Skin epidermis (tissue), 12 donors: Measurements from ENCODE around the gene PPM1H.
"Not testable (repeated sequence)": the region's sequence is repeated elsewhere in the genome, so short reads cannot be mapped to it uniquely, and the experiment has no call there.

Source experiments
- H3K27ac ChIP-seq, 21 experiments: fragments of 200-600 bp; sonication (generic) in 11 of 21; one replicate each; pipeline ENCODE4 v1.5.0; 2020; ENCODE audit warnings: mild to moderate bottlenecking in 3 of 21, inconsistent platforms in 2 of 21, moderate library complexity in 2 of 21
- H3K4me3 ChIP-seq, 7 experiments: fragments of 200-600 bp; sonication (generic) in 2 of 7; one replicate each; pipeline ENCODE4 v1.5.0; 2020; ENCODE audit warnings: inconsistent platforms in 2 of 7, mild to moderate bottlenecking in 2 of 7, moderate library complexity in 1 of 7

PPM1H gene

GRCh38 chr12:62879691-62880090 is 55.3 kb downstream of the PPM1H start:
- Histone ChIP-seq H3K27ac (no peak overlapping the region), H3K4me3 (no peak overlapping the region)

GRCh38 chr12:62879228-62879627 is 55.7 kb downstream of the PPM1H start:
- not testable (repeated sequence) for H3K4me3 ChIP-seq

GRCh38 chr12:62878211-62878610 is 56.7 kb downstream of the PPM1H start:
- Histone ChIP-seq H3K27ac (no peak overlapping the region), H3K4me3 (no peak overlapping the region)

More at GRCh38 chr12:62879228-62879627, 55.7 kb downstream of the PPM1H start:
- H3K27ac ChIP-seq, result not testable (repeated sequence)

DNA sequence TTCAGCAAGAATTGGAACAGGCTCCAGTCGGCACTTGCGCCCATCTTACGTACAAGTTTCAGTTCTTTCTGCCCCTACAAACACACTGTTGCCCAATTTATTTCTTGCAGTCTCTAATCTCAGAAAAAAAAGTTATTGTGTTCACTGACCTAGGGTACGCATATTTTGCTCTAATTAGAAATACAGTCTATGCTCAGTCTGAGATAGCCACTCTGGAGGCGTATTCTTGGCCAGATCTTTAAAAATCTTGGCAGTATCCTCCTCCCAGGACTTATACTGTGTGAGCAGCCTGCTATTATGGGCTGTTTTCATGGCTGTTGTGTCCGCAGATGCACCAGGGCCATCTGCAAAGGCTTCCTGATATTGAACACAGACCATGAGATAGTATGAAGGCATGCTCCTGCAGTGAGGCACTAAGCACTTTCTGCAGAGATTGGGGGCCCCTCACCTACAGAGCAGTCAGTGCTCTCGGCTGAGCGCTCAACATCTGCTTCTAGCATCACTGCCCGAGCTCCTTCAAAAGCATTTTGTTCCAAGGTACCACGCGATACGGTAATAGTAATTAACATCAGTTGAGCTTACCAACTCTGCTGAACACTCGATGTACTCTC is 57.9 kb downstream of the PPM1H start:
- no peak overlapping the region for H3K4me3 ChIP-seq
- H3K27ac ChIP-seq, result no peak overlapping the region

- no peak overlapping the region for H3K4me3 ChIP-seq
- no peak overlapping the region for H3K27ac ChIP-seq
These were observed 61.0 kb downstream of the PPM1H start for GRCh38 chr12:62873826-62874448.

- Histone ChIP-seq H3K27ac (no peak overlapping the region), H3K4me3 (no peak overlapping the region)
These were observed 61.7 kb downstream of the PPM1H start for GRCh38 chr12:62873116-62873825.

- no peak overlapping the region for H3K27ac ChIP-seq
- H3K4me3 ChIP-seq, result no peak overlapping the region
These were observed 66.1 kb downstream of the PPM1H start for GRCh38 chr12:62868820-62869219.

DNA sequence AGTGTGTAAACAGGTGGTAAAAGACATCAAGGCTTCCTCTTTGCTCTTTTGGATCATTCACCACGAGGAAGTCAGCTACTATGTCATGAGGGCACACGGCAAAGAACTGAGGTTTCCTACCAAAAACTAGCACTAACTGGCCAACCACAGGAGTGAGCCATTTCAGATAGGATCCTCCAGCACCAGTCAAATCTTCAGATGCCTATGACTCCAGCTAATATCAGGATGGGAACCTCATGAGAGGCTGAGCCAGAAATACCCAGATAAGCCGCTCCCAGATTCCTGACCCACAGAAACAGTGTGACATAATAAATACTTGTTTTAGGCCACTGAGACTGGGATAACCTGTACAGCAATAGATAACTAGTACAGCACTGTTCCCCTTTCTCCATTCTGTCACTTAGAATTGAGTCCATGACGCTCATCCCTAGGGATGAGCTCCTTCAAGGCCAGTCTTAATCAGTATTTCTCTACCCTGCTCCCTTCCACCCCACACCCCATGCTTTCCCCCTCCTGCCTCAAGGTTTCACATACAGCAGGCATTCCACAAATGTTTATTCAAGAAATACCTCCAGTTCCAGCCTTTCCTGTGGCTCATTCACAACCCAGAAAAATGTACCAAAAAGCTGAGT is 68.4 kb downstream of the PPM1H start:
- Histone ChIP-seq H3K27ac (no peak overlapping the region), H3K4me3 (no peak overlapping the region)

GRCh38 chr12:62865937-62866336 is 69.0 kb downstream of the PPM1H start:
- H3K27ac ChIP-seq, result peak overlapping the region in 1 of 21 experiments; percentile 5
- H3K4me3 ChIP-seq, result no peak overlapping the region

- Histone ChIP-seq H3K4me3 (no peak overlapping the region), H3K27ac (peak overlapping the region in 1 of 21 experiments; percentile 5)
These were observed 69.9 kb downstream of the PPM1H start for GRCh38 chr12:62865065-62865464.

GRCh38 chr12:62862259-62862881 is 72.6 kb downstream of the PPM1H start:
- Histone ChIP-seq H3K4me3 (no peak overlapping the region), H3K27ac (no peak overlapping the region)

DNA sequence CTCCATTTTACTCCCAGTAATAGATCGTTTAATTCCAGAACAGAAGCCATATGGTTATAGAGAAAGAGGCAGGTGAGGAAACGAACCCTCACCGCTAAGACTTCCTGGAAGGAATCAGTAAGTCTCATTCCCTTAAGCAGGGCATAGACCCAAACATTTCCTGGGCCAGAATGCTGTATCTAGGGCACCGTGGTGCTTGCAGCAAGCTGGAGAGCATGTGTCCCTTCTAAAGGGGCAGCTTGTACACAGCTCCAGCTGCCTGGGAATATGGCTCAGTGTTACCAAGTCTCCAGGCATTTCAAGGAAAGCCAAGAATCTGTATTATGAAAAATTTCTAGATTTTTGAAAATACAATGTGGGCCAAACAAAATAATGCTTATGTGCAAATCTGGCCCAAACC is 73.4 kb downstream of the PPM1H start:
- no peak overlapping the region for H3K27ac ChIP-seq
- H3K4me3 ChIP-seq, result no peak overlapping the region

GRCh38 chr12:62860501-62861411 is 74.2 kb downstream of the PPM1H start:
- Histone ChIP-seq H3K27ac (no peak overlapping the region), H3K4me3 (no peak overlapping the region)

GRCh38 chr12:62860020-62860419 is 74.9 kb downstream of the PPM1H start:
- H3K27ac ChIP-seq, result no peak overlapping the region
- H3K4me3 ChIP-seq, result no peak overlapping the region

- Histone ChIP-seq H3K27ac (no peak overlapping the region), H3K4me3 (no peak overlapping the region)
These were observed 75.6 kb downstream of the PPM1H start for GRCh38 chr12:62859321-62859737.

DNA sequence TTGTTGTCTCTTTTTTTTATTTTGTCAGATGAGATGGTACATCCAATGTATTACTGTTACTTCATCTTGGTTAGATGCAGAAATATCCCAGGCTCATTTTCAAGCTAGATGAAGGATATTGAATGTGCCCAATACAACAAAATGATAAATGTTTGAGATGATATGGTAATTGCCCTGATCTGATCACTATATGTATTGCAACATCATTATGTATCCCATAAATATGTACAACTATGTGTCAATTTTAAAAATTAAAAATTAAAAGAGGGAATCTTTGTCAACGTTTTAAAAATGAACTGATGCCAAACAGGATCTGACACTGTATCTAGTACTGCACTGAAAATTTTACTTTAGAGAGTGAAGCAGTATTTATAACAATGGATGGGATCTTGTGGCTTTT is 78.5 kb downstream of the PPM1H start:
- Histone ChIP-seq H3K4me3 (no peak overlapping the region), H3K27ac (no peak overlapping the region)

GRCh38 chr12:62854024-62854423 is 80.9 kb downstream of the PPM1H start:
- H3K4me3 ChIP-seq, result no peak overlapping the region
- H3K27ac ChIP-seq, result no peak overlapping the region

GRCh38 chr12:62849398-62849797 is 85.6 kb downstream of the PPM1H start:
- Histone ChIP-seq H3K27ac (no peak overlapping the region), H3K4me3 (no peak overlapping the region)

DNA sequence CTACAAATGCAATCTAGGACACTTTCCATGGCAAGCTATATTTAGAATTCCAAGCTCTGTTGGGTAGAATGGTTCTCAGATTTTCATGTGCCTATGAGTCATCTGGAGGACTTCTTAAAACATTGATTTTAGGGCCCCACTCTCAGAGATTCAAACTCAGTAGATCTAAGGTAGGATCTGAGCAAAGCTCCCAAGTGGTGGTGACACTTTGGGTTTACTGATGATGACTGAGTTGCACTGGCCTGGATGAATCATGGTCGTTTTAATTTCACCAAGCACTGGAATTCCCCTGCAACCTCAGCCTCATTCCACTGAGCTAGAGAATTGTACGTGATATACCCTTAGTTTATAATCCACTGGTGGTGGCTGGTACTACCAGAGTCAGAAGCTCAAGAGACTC is 86.5 kb downstream of the PPM1H start:
- Histone ChIP-seq H3K4me3 (no peak overlapping the region), H3K27ac (peak overlapping the region in 1 of 21 experiments; percentile 30)
